Measurements from ENCODE around the gene GPRC5A.
"Not testable (repeated sequence)": the region's sequence is repeated elsewhere in the genome, so short reads cannot be mapped to it uniquely, and the experiment has no call there.

The GPRC5A gene

GRCh38 chr12:12875301-12875700, 16.1 kb upstream of the GPRC5A start:
- H3K4me1 ChIP-seq (ENCODE audit: insufficient read depth, low read length); H3K4me3 ChIP-seq (ENCODE audit: low read length); H3K36me3 ChIP-seq (ENCODE audit: insufficient read depth, low read length); H2AFZ ChIP-seq (ENCODE audit: low read depth, low read length); H3K27me3 ChIP-seq (ENCODE audit: insufficient read depth, low read length); H3K9me3 ChIP-seq (ENCODE audit: low read length): not testable (repeated sequence)

GRCh38 chr12:12877153-12877768, 14.1 kb upstream of the GPRC5A start:
- H3K9me3 ChIP-seq (ENCODE audit: low read length), result no peaks in the 10 kb centered on the region
- H2AFZ ChIP-seq (ENCODE audit: low read depth, low read length), result no peak overlapping the region
- H3K27me3 ChIP-seq (ENCODE audit: insufficient read depth, low read length), result no peaks in the 10 kb centered on the region
- H3K4me3 ChIP-seq (ENCODE audit: low read length), result no peak overlapping the region
- no peaks in the 10 kb centered on the region for H3K36me3 ChIP-seq (ENCODE audit: insufficient read depth, low read length)
- H3K4me1 ChIP-seq (ENCODE audit: insufficient read depth, low read length), result peaks cover 4% of the 10 kb centered on the region

GRCh38 chr12:12877781-12878455, 13.4 kb upstream of the GPRC5A start:
- Histone ChIP-seq H3K36me3 (ENCODE audit: insufficient read depth, low read length) (no peaks in the 10 kb centered on the region), H3K4me3 (ENCODE audit: low read length) (no peak overlapping the region), H3K9me3 (ENCODE audit: low read length) (no peaks in the 10 kb centered on the region), H3K4me1 (ENCODE audit: insufficient read depth, low read length) (peaks cover 4% of the 10 kb centered on the region), H3K27me3 (ENCODE audit: insufficient read depth, low read length) (no peaks in the 10 kb centered on the region), H2AFZ (ENCODE audit: low read depth, low read length) (no peak overlapping the region)

GRCh38 chr12:12880537-12880936, 10.8 kb upstream of the GPRC5A start:
- no peak overlapping the region for H3K4me3 ChIP-seq (ENCODE audit: low read length)
- no peaks in the 10 kb centered on the region for H3K9me3 ChIP-seq (ENCODE audit: low read length)
- no peak overlapping the region for H2AFZ ChIP-seq (ENCODE audit: low read depth, low read length)
- H3K27me3 ChIP-seq (ENCODE audit: insufficient read depth, low read length), result no peaks in the 10 kb centered on the region
- no peaks in the 10 kb centered on the region for H3K36me3 ChIP-seq (ENCODE audit: insufficient read depth, low read length)
- no peaks in the 10 kb centered on the region for H3K4me1 ChIP-seq (ENCODE audit: insufficient read depth, low read length)

- Histone ChIP-seq H3K9me3 (ENCODE audit: low read length) (no peaks in the 10 kb centered on the region), H3K4me1 (ENCODE audit: insufficient read depth, low read length) (no peaks in the 10 kb centered on the region), H3K36me3 (ENCODE audit: insufficient read depth, low read length) (no peaks in the 10 kb centered on the region), H3K27me3 (ENCODE audit: insufficient read depth, low read length) (no peaks in the 10 kb centered on the region), H2AFZ (ENCODE audit: low read depth, low read length) (no peak overlapping the region), H3K4me3 (ENCODE audit: low read length) (no peak overlapping the region)
Measured at GRCh38 chr12:12881151-12881909, 10.0 kb upstream of the GPRC5A start.

- no peaks in the 10 kb centered on the region for H3K9me3 ChIP-seq (ENCODE audit: low read length)
- no peaks in the 10 kb centered on the region for H3K4me1 ChIP-seq (ENCODE audit: insufficient read depth, low read length)
- H2AFZ ChIP-seq (ENCODE audit: low read depth, low read length), result no peak overlapping the region
- H3K36me3 ChIP-seq (ENCODE audit: insufficient read depth, low read length), result no peaks in the 10 kb centered on the region
- no peaks in the 10 kb centered on the region for H3K27me3 ChIP-seq (ENCODE audit: insufficient read depth, low read length)
- no peak overlapping the region for H3K4me3 ChIP-seq (ENCODE audit: low read length)
Measured at GRCh38 chr12:12882288-12882687, 9.1 kb upstream of the GPRC5A start.

GRCh38 chr12:12883369-12884001, 7.9 kb upstream of the GPRC5A start:
- Histone ChIP-seq H3K27me3 (ENCODE audit: insufficient read depth, low read length) (no peaks in the 10 kb centered on the region), H3K9me3 (ENCODE audit: low read length) (no peaks in the 10 kb centered on the region), H3K4me3 (ENCODE audit: low read length) (no peak overlapping the region), H3K4me1 (ENCODE audit: insufficient read depth, low read length) (no peaks in the 10 kb centered on the region), H2AFZ (ENCODE audit: low read depth, low read length) (no peak overlapping the region), H3K36me3 (ENCODE audit: insufficient read depth, low read length) (no peaks in the 10 kb centered on the region)

GRCh38 chr12:12885096-12885792, 6.1 kb upstream of the GPRC5A start:
- Histone ChIP-seq H3K9me3 (ENCODE audit: low read length) (no peaks in the 10 kb centered on the region), H3K36me3 (ENCODE audit: insufficient read depth, low read length) (no peaks in the 10 kb centered on the region), H3K4me3 (ENCODE audit: low read length) (no peak overlapping the region), H3K4me1 (ENCODE audit: insufficient read depth, low read length) (no peaks in the 10 kb centered on the region), H3K27me3 (ENCODE audit: insufficient read depth, low read length) (peaks cover 14% of the 10 kb centered on the region), H2AFZ (ENCODE audit: low read depth, low read length) (no peak overlapping the region)

- H3K9me3 ChIP-seq (ENCODE audit: low read length), result no peaks in the 10 kb centered on the region
- peaks cover 33% of the 10 kb centered on the region for H3K27me3 ChIP-seq (ENCODE audit: insufficient read depth, low read length)
- peaks cover 13% of the 10 kb centered on the region for H3K4me1 ChIP-seq (ENCODE audit: insufficient read depth, low read length)
- H3K4me3 ChIP-seq (ENCODE audit: low read length), result no peak overlapping the region
- H2AFZ ChIP-seq (ENCODE audit: low read depth, low read length), result no peak overlapping the region
- no peaks in the 10 kb centered on the region for H3K36me3 ChIP-seq (ENCODE audit: insufficient read depth, low read length)
Measured at GRCh38 chr12:12887471-12887870, 3.9 kb upstream of the GPRC5A start.

- Histone ChIP-seq H2AFZ (ENCODE audit: low read depth, low read length) (no peak overlapping the region), H3K36me3 (ENCODE audit: insufficient read depth, low read length) (no peaks in the 10 kb centered on the region), H3K4me1 (ENCODE audit: insufficient read depth, low read length) (peaks cover 13% of the 10 kb centered on the region), H3K27me3 (ENCODE audit: insufficient read depth, low read length) (peaks cover 45% of the 10 kb centered on the region), H3K4me3 (ENCODE audit: low read length) (no peak overlapping the region), H3K9me3 (ENCODE audit: low read length) (no peaks in the 10 kb centered on the region)
Measured at GRCh38 chr12:12889701-12890100, 1.7 kb upstream of the GPRC5A start.

- no peaks in the 10 kb centered on the region for H3K36me3 ChIP-seq (ENCODE audit: insufficient read depth, low read length)
- H3K9me3 ChIP-seq (ENCODE audit: low read length), result no peaks in the 10 kb centered on the region
- peak overlapping the region; percentile 51 for H3K4me3 ChIP-seq (ENCODE audit: low read length)
- peaks cover 45% of the 10 kb centered on the region for H3K27me3 ChIP-seq (ENCODE audit: insufficient read depth, low read length)
- H2AFZ ChIP-seq (ENCODE audit: low read depth, low read length), result peak overlapping the region; percentile 86
- peaks cover 13% of the 10 kb centered on the region for H3K4me1 ChIP-seq (ENCODE audit: insufficient read depth, low read length)
Measured at GRCh38 chr12:12890543-12891079, 751 bp upstream of the GPRC5A start.

GRCh38 chr12:12891881-12892355, 556 bp downstream of the GPRC5A start:
- H3K36me3 ChIP-seq (ENCODE audit: insufficient read depth, low read length), result no peaks in the 10 kb centered on the region
- H3K4me1 ChIP-seq (ENCODE audit: insufficient read depth, low read length), result peaks cover 13% of the 10 kb centered on the region
- H3K27me3 ChIP-seq (ENCODE audit: insufficient read depth, low read length), result peaks cover 45% of the 10 kb centered on the region
- no peaks in the 10 kb centered on the region for H3K9me3 ChIP-seq (ENCODE audit: low read length)
- peak overlapping the region; percentile 86 for H2AFZ ChIP-seq (ENCODE audit: low read depth, low read length)
- peak overlapping the region; percentile 51 for H3K4me3 ChIP-seq (ENCODE audit: low read length)

Measured in neuron (in vitro differentiated cells).